GM12878 (cell line): Measurements from ENCODE around the gene CREB5. TPM values are rescaled to one million over a fixed set of nuclear protein-coding genes. Genes with fewer than 3 reads are reported as not detected.

ENCODE experiments used
- ATAC-seq: fragments of 200-7000 bp; cut with Tn5 transposase; 3 replicates; pipeline ENCODE4 v1.9.1; 2020; ENCODE audit warnings: mild to moderate bottlenecking, moderate library complexity
- BruUV-seq: library from RNA; stranded (reverse); fragments of 400-500 nt; replicated peaks from 2 replicates; lab custom pipeline; 2021; lab: Mats Ljungman, UMichigan
- CTCF ChIA-PET: fragments of 300-600 bp; sonication (Branson Sonifier 250); formaldehyde crosslinking; extraction: SDS; loops from one replicate; lab custom pipeline; 2021; ENCODE audit warnings: inconsistent platforms; lab: Yijun Ruan, JAX
- POLR2A ChIA-PET: fragments of 350-600 bp; formaldehyde crosslinking; extraction: SDS; loops from one replicate; lab custom pipeline; 2021; ENCODE audit warnings: inconsistent platforms; lab: Charles Lee
- RAD21 ChIA-PET: fragments of 300-600 bp; sonication (Branson Sonifier 250); formaldehyde crosslinking; loops from one replicate; lab custom pipeline; 2023; ENCODE audit warnings: antibody characterized with exemption; ENCODE audit not compliant: unreplicated experiment; lab: Charles Lee
- SMC1A ChIA-PET: fragments of 300-600 bp; sonication (Branson Sonifier 250); formaldehyde crosslinking; loops from one replicate; lab custom pipeline; 2023; ENCODE audit not compliant: unreplicated experiment, uncharacterized antibody; lab: Charles Lee
- DNase-seq: peaks from one replicate; pipeline ENCODE4 v3.0.0-alpha.2; 2011; ENCODE audit warnings: low read depth, low spot score
- FAIRE-seq: peaks from 3 replicates; lab custom pipeline; 2011; peaks lifted over from hg19 to GRCh38; lab: Jason Lieb, UNC
- H2AFZ ChIP-seq: 2 replicates; pipeline ENCODE4 v1.6.0; 2011; ENCODE audit warnings: low read depth, low read length, control low read depth; ENCODE audit not compliant: control insufficient read depth
- H3K27ac ChIP-seq: 2 replicates; pipeline ENCODE4 v1.5.1; 2011; ENCODE audit warnings: control low read depth; ENCODE audit not compliant: control insufficient read depth, insufficient read depth
- H3K27me3 ChIP-seq, 2 experiments: replicated peaks in 1 of 2; 2 replicates each; pipeline versions ENCODE4 v1.6.0 to v1.6.1; 2011; ENCODE audit warnings: low read length in 1 of 2; ENCODE audit not compliant: control insufficient read depth in 2 of 2, insufficient read depth in 2 of 2
- H3K36me3 ChIP-seq, 2 experiments: 2 replicates each; pipeline ENCODE4 v1.5.1; 2011; ENCODE audit warnings: low read length in 1 of 2; ENCODE audit not compliant: control insufficient read depth in 2 of 2, insufficient read depth in 2 of 2
- H3K4me1 ChIP-seq: 2 replicates; pipeline ENCODE4 v1.6.1; 2011; ENCODE audit warnings: mild to moderate bottlenecking, low read length, moderate library complexity, mixed read lengths; ENCODE audit not compliant: control insufficient read depth, insufficient read depth
- H3K4me2 ChIP-seq: 2 replicates; pipeline ENCODE4 v1.6.0; 2011; ENCODE audit warnings: control low read depth; ENCODE audit not compliant: control insufficient read depth, insufficient read depth
- H3K4me3 ChIP-seq: fragments of 200-600 bp; sonication (generic); 2 replicates; pipeline ENCODE4 v1.5.1; 2016
- H3K79me2 ChIP-seq: 2 replicates; pipeline ENCODE4 v1.6.0; 2011; ENCODE audit warnings: low read length; ENCODE audit not compliant: control insufficient read depth, insufficient read depth
- H3K9ac ChIP-seq: 2 replicates; pipeline ENCODE4 v1.8.0; 2011; ENCODE audit warnings: low read length, control low read depth, mixed read lengths; ENCODE audit not compliant: control insufficient read depth, insufficient read depth
- H3K9me3 ChIP-seq: replicated peaks from 3 replicates; pipeline ENCODE4 v1.5.1; 2011; ENCODE audit warnings: mild to moderate bottlenecking, low read length; ENCODE audit not compliant: control insufficient read depth, insufficient read depth
- H4K20me1 ChIP-seq: 2 replicates; pipeline ENCODE4 v1.6.0; 2011; ENCODE audit not compliant: control insufficient read depth, insufficient read depth
- BMI1 ChIP-seq: fragments of 450-650 bp; IDR thresholded peaks from 2 replicates; pipeline ENCODE4 v1.6.1; 2016; ENCODE audit warnings: mild to moderate bottlenecking, moderate library complexity, borderline replicate concordance
- CHD4 ChIP-seq: fragments of 200-600 bp; sonication (generic); IDR thresholded peaks from 2 replicates; pipeline ENCODE4 v1.6.1; 2016; ENCODE audit warnings: mild to moderate bottlenecking
- HSF1 ChIP-seq: fragments of 150-350 bp; IDR thresholded peaks from 2 replicates; pipeline ENCODE4 v1.6.1; 2014; ENCODE audit warnings: mild to moderate bottlenecking, low read depth, low read length
- NFYA ChIP-seq: IDR thresholded peaks from 2 replicates; pipeline ENCODE4 v1.6.1; 2011; ENCODE audit warnings: low read depth, mild to moderate bottlenecking, low read length, improper control_type of control experiment, borderline replicate concordance
- NRF1 ChIP-seq: conservative IDR thresholded peaks from 2 replicates; pipeline ENCODE4 v1.6.1; 2011; ENCODE audit warnings: mild to moderate bottlenecking, low read depth, low read length, improper control_type of control experiment
- SIN3A ChIP-seq: IDR thresholded peaks from 2 replicates; pipeline ENCODE4 v1.6.1; 2012; ENCODE audit warnings: low read depth, low read length, improper control_type of control experiment
- SPI1 ChIP-seq: IDR thresholded peaks from 2 replicates; pipeline ENCODE4 v1.6.1; 2011; ENCODE audit warnings: low read depth, mild to moderate bottlenecking, low read length, moderate library complexity, borderline replicate concordance; ENCODE audit not compliant: insufficient read depth
- SREBF1 ChIP-seq: IDR thresholded peaks from 2 replicates; pipeline ENCODE4 v1.6.1; 2012; ENCODE audit warnings: mild to moderate bottlenecking, low read length
- SRF ChIP-seq, 2 experiments: IDR thresholded peaks; 2 replicates each; pipeline ENCODE4 v1.6.1; 2011; ENCODE audit warnings: low read depth in 2 of 2, low read length in 2 of 2, mild to moderate bottlenecking in 1 of 2, moderate library complexity in 1 of 2
- STAT1 ChIP-seq: fragments of 450-650 bp; conservative IDR thresholded peaks from 2 replicates; pipeline ENCODE4 v1.6.1; 2014; ENCODE audit warnings: antibody characterized with exemption, mild to moderate bottlenecking
- TCF7 ChIP-seq: IDR thresholded peaks from 2 replicates; pipeline ENCODE4 v1.6.1; 2014; ENCODE audit warnings: antibody characterized with exemption, borderline replicate concordance
- ZBED1 ChIP-seq: IDR thresholded peaks from 2 replicates; pipeline ENCODE4 v1.6.1; 2016; ENCODE audit warnings: borderline replicate concordance
- WGBS: methylation state at CpG from one replicate; pipeline ENCODE4 v1.1.6; 2016; ENCODE audit warnings: low lambda C conversion rate; ENCODE audit not compliant: insufficient replicate concordance, insufficient coverage; ENCODE audit errors: missing lambda C conversion rate; 5-methylcytosine and 5-hydroxymethylcytosine counted together
- in situ Hi-C: fragments of 300-500 bp; cut with MboI; formaldehyde crosslinking; loops from 9 replicates; pipeline ENCODE4 v1.14.3; 2018; ENCODE audit warnings: mixed read lengths
- intact Hi-C: fragments of 100-400 bp; cut with micrococcal nuclease; formaldehyde crosslinking; loops from one replicate; pipeline ENCODE4 v1.14.2; 2022; ENCODE audit not compliant: unreplicated experiment
- polyA plus RNA-seq, 11 experiments: library from polyadenylated mRNA; depleted of rRNA in 4 of 11; unstranded in 6 of 11; stranded (reverse) in 5 of 11; fragments of >200 nt; fragmentation: Nextera tagmentation in 4 of 11; fragmentation: Illumina TruSeq in 1 of 11; extraction: Ambion mirVana in 4 of 11; extraction: Trizol in 1 of 11; gene quantifications; 1 replicate in 1 of 11; 2 replicates in 10 of 11; pipeline versions ENCODE4 v1.2.1 to v1.2.3, GENCODE V29; 2011 to 2016; ENCODE audit warnings: inconsistent platforms in 2 of 11, missing spikeins in 2 of 11, low read depth in 1 of 11
- total RNA-seq, 4 experiments: library from RNA; depleted of rRNA in 3 of 4; stranded (reverse); fragments of >200 nt in 3 of 4; fragmentation: Illumina TruSeq in 1 of 4; extraction: Trizol in 1 of 4; gene quantifications; 2 replicates each; pipeline versions ENCODE4 v1.2.1 to v1.2.3, GENCODE V29; 2013 to 2021
- TF ChIP-seq, protein P1 (sequence below): fragments of 450-650 bp; IDR thresholded peaks from 2 replicates; pipeline ENCODE4 v1.6.1; 2017; ENCODE audit warnings: mild to moderate bottlenecking, low read depth, inconsistent platforms; ENCODE audit not compliant: poor library complexity, severe bottlenecking
- TF ChIP-seq, protein P2 (sequence below): fragments of 450-650 bp; formaldehyde crosslinking; IDR thresholded peaks from 2 replicates; pipeline ENCODE4 v1.5.0; 2022; ENCODE audit warnings: mild to moderate bottlenecking, missing genetic modification characterization

The CREB5 gene
- total and polyA plus RNA-seq, 10 of the 15 experiments (the other 5 are each of a cell fraction or from before 2014, with no cell fraction given): 12.9 to 74.1 (median 53.0) TPM

GRCh38 chr7:28649811-28650210 lies 237.5 kb downstream of the CREB5 start:
- H3K9me3 ChIP-seq: no peaks in the 10 kb centered on the region
- peaks cover 0 to 2% of the 10 kb centered on the region in 2 experiments; a peak in 2 of 4 replicates for H3K36me3 ChIP-seq
- H3K4me3 ChIP-seq: no peak overlapping the region
- H3K9ac ChIP-seq: no peak overlapping the region
- 74% methylated on average over 2 of the region's 2 CpGs for WGBS
- no peaks in the 10 kb centered on the region for H4K20me1 ChIP-seq
- DNase-seq (no peak), ATAC-seq (no peak), FAIRE-seq (peak; percentile 35)
- ChIA-PET RAD21 (no interaction called here), SMC1A (interaction anchor here (1.3 to 2.5 kb wide), 4 partner anchors 9 to 36 kb away, joined by 3 to 8 read pairs (median 4); no protein-coding TSS in a partner anchor), POLR2A (no interaction called here), CTCF (interaction anchor here (0.9 to 1.6 kb wide), 3 partner anchors 12 to 204 kb away, joined by 3 to 4 read pairs (median 4); no protein-coding TSS in a partner anchor)
- H3K79me2 ChIP-seq: no peaks in the 10 kb centered on the region
- no peak overlapping the region for H3K27ac ChIP-seq
- no TSS peak for BruUV-seq
- no peaks in the 10 kb centered on the region for H3K4me1 ChIP-seq
- no peak overlapping the region for H2AFZ ChIP-seq
- no peak overlapping the region for H3K4me2 ChIP-seq
- TF ChIP-seq HSF1 (no peak), SREBF1 (no peak), NFYA (no peak), SPI1 (no peak), TCF7 (no peak), BMI1 (no peak), SRF (IDR thresholded peaks at IDR 0.05; ENCODE audit: low read depth in 2 of 2, low read length in 2 of 2) (no peak), SIN3A (no peak), ZBED1 (no peak), STAT1 (no peak), CHD4 (no peak), NRF1 (no peak)
- TF ChIP-seq, protein P1, sequence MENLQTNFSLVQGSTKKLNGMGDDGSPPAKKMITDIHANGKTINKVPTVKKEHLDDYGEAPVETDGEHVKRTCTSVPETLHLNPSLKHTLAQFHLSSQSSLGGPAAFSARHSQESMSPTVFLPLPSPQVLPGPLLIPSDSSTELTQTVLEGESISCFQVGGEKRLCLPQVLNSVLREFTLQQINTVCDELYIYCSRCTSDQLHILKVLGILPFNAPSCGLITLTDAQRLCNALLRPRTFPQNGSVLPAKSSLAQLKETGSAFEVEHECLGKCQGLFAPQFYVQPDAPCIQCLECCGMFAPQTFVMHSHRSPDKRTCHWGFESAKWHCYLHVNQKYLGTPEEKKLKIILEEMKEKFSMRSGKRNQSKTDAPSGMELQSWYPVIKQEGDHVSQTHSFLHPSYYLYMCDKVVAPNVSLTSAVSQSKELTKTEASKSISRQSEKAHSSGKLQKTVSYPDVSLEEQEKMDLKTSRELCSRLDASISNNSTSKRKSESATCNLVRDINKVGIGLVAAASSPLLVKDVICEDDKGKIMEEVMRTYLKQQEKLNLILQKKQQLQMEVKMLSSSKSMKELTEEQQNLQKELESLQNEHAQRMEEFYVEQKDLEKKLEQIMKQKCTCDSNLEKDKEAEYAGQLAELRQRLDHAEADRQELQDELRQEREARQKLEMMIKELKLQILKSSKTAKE: no peak
- TF ChIP-seq, protein P2, sequence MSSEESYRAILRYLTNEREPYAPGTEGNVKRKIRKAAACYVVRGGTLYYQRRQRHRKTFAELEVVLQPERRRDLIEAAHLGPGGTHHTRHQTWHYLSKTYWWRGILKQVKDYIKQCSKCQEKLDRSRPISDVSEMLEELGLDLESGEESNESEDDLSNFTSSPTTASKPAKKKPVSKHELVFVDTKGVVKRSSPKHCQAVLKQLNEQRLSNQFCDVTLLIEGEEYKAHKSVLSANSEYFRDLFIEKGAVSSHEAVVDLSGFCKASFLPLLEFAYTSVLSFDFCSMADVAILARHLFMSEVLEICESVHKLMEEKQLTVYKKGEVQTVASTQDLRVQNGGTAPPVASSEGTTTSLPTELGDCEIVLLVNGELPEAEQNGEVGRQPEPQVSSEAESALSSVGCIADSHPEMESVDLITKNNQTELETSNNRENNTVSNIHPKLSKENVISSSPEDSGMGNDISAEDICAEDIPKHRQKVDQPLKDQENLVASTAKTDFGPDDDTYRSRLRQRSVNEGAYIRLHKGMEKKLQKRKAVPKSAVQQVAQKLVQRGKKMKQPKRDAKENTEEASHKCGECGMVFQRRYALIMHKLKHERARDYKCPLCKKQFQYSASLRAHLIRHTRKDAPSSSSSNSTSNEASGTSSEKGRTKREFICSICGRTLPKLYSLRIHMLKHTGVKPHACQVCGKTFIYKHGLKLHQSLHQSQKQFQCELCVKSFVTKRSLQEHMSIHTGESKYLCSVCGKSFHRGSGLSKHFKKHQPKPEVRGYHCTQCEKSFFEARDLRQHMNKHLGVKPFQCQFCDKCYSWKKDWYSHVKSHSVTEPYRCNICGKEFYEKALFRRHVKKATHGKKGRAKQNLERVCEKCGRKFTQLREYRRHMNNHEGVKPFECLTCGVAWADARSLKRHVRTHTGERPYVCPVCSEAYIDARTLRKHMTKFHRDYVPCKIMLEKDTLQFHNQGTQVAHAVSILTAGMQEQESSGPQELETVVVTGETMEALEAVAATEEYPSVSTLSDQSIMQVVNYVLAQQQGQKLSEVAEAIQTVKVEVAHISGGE (CRISPR knock-in tag): no peak
- H3K27me3 ChIP-seq: no peaks in the 10 kb centered on the region
- intact Hi-C loops: no loop called here
- in situ Hi-C loops: no loop called here
